ENCODE results near the gene STIP1.

The STIP1 gene

GRCh38 chr11:64234647-64235379 lies 48.8 kb downstream of the STIP1 start:
- Mint-ChIP-seq H3K4me1 (ENCODE audit: low read depth in 2 of 2) (peaks cover 24 to 26% of the 10 kb centered on the region in 2 donors), H3K36me3 (ENCODE audit: insufficient read depth) (peaks cover 12% of the 10 kb centered on the region), H3K27me3 (no peaks in the 10 kb centered on the region), H3K27ac (peak overlapping the region; percentile 46 to 81), H3K9me3 (no peaks in the 10 kb centered on the region), H3K4me3 (peak overlapping the region; percentile 80 to 86)
- DNase-seq = peak in 2 of 3 experiments; percentile 52 to 53
- peak; percentile 68 for ATAC-seq (replicated peaks)

GRCh38 chr11:64235437-64236161 lies 49.6 kb downstream of the STIP1 start:
- no peak for DNase-seq
- ATAC-seq (replicated peaks) = no peak
- Mint-ChIP-seq H3K9me3 (no peaks in the 10 kb centered on the region), H3K36me3 (ENCODE audit: insufficient read depth) (peaks cover 11% of the 10 kb centered on the region), H3K27me3 (no peaks in the 10 kb centered on the region), H3K4me1 (ENCODE audit: low read depth in 2 of 2) (peaks cover 28 to 29% of the 10 kb centered on the region in 2 donors), H3K27ac (peak overlapping the region; percentile 46 to 81), H3K4me3 (peak overlapping the region; percentile 80 to 86)

- Mint-ChIP-seq H3K27me3 (no peaks in the 10 kb centered on the region), H3K9me3 (no peaks in the 10 kb centered on the region), H3K4me1 (ENCODE audit: low read depth in 2 of 2) (peaks cover 30 to 31% of the 10 kb centered on the region in 2 donors), H3K36me3 (ENCODE audit: insufficient read depth) (peaks cover 20% of the 10 kb centered on the region), H3K4me3 (no peak overlapping the region), H3K27ac (peak overlapping the region in 1 of 2 donors; percentile 100)
- DNase-seq (no peak), ATAC-seq (replicated peaks) (no peak)
These were observed 51.5 kb downstream of the STIP1 start for GRCh38 chr11:64237484-64237951.

- peaks cover 20% of the 10 kb centered on the region for H3K36me3 Mint-ChIP-seq (ENCODE audit: insufficient read depth)
- peaks cover 25 to 33% of the 10 kb centered on the region in 2 donors for H3K4me1 Mint-ChIP-seq (ENCODE audit: low read depth in 2 of 2)
- H3K9me3 Mint-ChIP-seq = no peaks in the 10 kb centered on the region
- H3K27me3 Mint-ChIP-seq = no peaks in the 10 kb centered on the region
- ATAC-seq (replicated peaks) (no peak), DNase-seq (no peak)
- no peak overlapping the region for H3K4me3 Mint-ChIP-seq
- H3K27ac Mint-ChIP-seq = peak overlapping the region in 1 of 2 donors; percentile 100
These were observed 52.1 kb downstream of the STIP1 start for GRCh38 chr11:64238076-64238475.

GRCh38 chr11:64238999-64239398 lies 53.0 kb downstream of the STIP1 start:
- DNase-seq (no peak), ATAC-seq (replicated peaks) (no peak)
- peaks cover 31 to 32% of the 10 kb centered on the region in 2 donors for H3K4me1 Mint-ChIP-seq (ENCODE audit: low read depth in 2 of 2)
- H3K36me3 Mint-ChIP-seq (ENCODE audit: insufficient read depth) = peaks cover 20% of the 10 kb centered on the region
- peak overlapping the region; percentile 100 for H3K27ac Mint-ChIP-seq
- H3K9me3 Mint-ChIP-seq = no peaks in the 10 kb centered on the region
- no peak overlapping the region for H3K4me3 Mint-ChIP-seq
- no peaks in the 10 kb centered on the region for H3K27me3 Mint-ChIP-seq

GRCh38 chr11:64239662-64240434 lies 53.9 kb downstream of the STIP1 start:
- Mint-ChIP-seq H3K36me3 (ENCODE audit: insufficient read depth) (peaks cover 20% of the 10 kb centered on the region), H3K27ac (peak overlapping the region; percentile 100), H3K4me1 (ENCODE audit: low read depth in 2 of 2) (peaks cover 32% of the 10 kb centered on the region in 2 donors), H3K4me3 (peak overlapping the region; percentile 87), H3K27me3 (no peaks in the 10 kb centered on the region), H3K9me3 (no peaks in the 10 kb centered on the region)
- no peak for DNase-seq
- ATAC-seq (replicated peaks) = no peak

- peaks cover 28 to 33% of the 10 kb centered on the region in 2 donors for H3K4me1 Mint-ChIP-seq (ENCODE audit: low read depth in 2 of 2)
These were observed 54.7 kb downstream of the STIP1 start, which contains the start of gene FKBP2 for GRCh38 chr11:64240435-64241240. FKBP2 (plus strand) TSS chr11:64241095; CDS start chr11:64242388, 1,293 bp downstream.

GRCh38 chr11:64241241-64241490 lies 55.2 kb downstream of the STIP1 start:
- ATAC-seq (replicated peaks) (peak; percentile 71), DNase-seq (peak; percentile 100)
- H3K9me3 Mint-ChIP-seq = no peaks in the 10 kb centered on the region
- H3K36me3 Mint-ChIP-seq (ENCODE audit: insufficient read depth) = peaks cover 25% of the 10 kb centered on the region
- H3K27me3 Mint-ChIP-seq = no peaks in the 10 kb centered on the region
- H3K27ac Mint-ChIP-seq = peak overlapping the region; percentile 100
- H3K4me3 Mint-ChIP-seq = peak overlapping the region; percentile 87
- peaks cover 32 to 38% of the 10 kb centered on the region in 2 donors for H3K4me1 Mint-ChIP-seq (ENCODE audit: low read depth in 2 of 2)

More at GRCh38 chr11:64240435-64241240, 54.7 kb downstream of the STIP1 start, which contains the start of gene FKBP2:
- Mint-ChIP-seq H3K9me3 (no peaks in the 10 kb centered on the region), H3K27ac (peak within 1 kb of the TSS; percentile 100), H3K36me3 (ENCODE audit: insufficient read depth) (peaks cover 20% of the 10 kb centered on the region), H3K4me3 (peak within 1 kb of the TSS; percentile 87), H3K27me3 (no peaks in the 10 kb centered on the region)
- ATAC-seq (replicated peaks) (peak; percentile 66), DNase-seq (peak; percentile 96 to 98 (median 97))

GRCh38 chr11:64241491-64242374 lies 55.8 kb downstream of the STIP1 start:
- Mint-ChIP-seq H3K4me3 (peak overlapping the region; percentile 87), H3K27me3 (no peaks in the 10 kb centered on the region), H3K4me1 (ENCODE audit: low read depth in 2 of 2) (peaks cover 32 to 38% of the 10 kb centered on the region in 2 donors), H3K27ac (peak overlapping the region; percentile 100), H3K36me3 (ENCODE audit: insufficient read depth) (peaks cover 25% of the 10 kb centered on the region), H3K9me3 (no peaks in the 10 kb centered on the region)
- ATAC-seq (replicated peaks) (peak; percentile 0), DNase-seq (peak in 1 of 3 experiments; percentile 28)

- H3K27ac Mint-ChIP-seq = peak overlapping the region; percentile 16 to 49
- peaks cover 38 to 40% of the 10 kb centered on the region in 2 donors for H3K4me1 Mint-ChIP-seq (ENCODE audit: low read depth in 2 of 2)
- H3K9me3 Mint-ChIP-seq = no peaks in the 10 kb centered on the region
- ATAC-seq (replicated peaks) (no peak), DNase-seq (no peak)
- H3K36me3 Mint-ChIP-seq (ENCODE audit: insufficient read depth) = peaks cover 30% of the 10 kb centered on the region
- H3K27me3 Mint-ChIP-seq = no peaks in the 10 kb centered on the region
- peak overlapping the region; percentile 87 for H3K4me3 Mint-ChIP-seq
These were observed 57.4 kb downstream of the STIP1 start for GRCh38 chr11:64243236-64243854.

- Mint-ChIP-seq H3K9me3 (no peaks in the 10 kb centered on the region), H3K4me1 (ENCODE audit: low read depth in 2 of 2) (peaks cover 38 to 40% of the 10 kb centered on the region in 2 donors), H3K4me3 (peak overlapping the region; percentile 87), H3K27ac (peak overlapping the region in 1 of 2 donors; percentile 49), H3K36me3 (ENCODE audit: insufficient read depth) (peaks cover 30% of the 10 kb centered on the region), H3K27me3 (no peaks in the 10 kb centered on the region)
- ATAC-seq (replicated peaks) = no peak
- no peak for DNase-seq
These were observed 58.1 kb downstream of the STIP1 start for GRCh38 chr11:64244107-64244506.

Measured in effector memory CD8-positive, alpha-beta T cell (primary cell).